Stimulated activated CD4-positive, alpha-beta T cell treated with anti-CD3 and anti-CD28 coated beads, Interleukin-1b, Interleukin-23, amount 100 ng/mL, for 24 hours (primary cell): ENCODE results near the gene FBXL20.
"Not testable (repeated sequence)": the region's sequence is repeated elsewhere in the genome, so short reads cannot be mapped to it uniquely, and the experiment has no call there.

Experiments used
- DNase-seq, 4 experiments: peaks; one replicate each; pipeline ENCODE4 v3.0.0-alpha.2; 2020; ENCODE audit warnings: low read depth in 4 of 4, low spot score in 1 of 4

The FBXL20 gene

DNA sequence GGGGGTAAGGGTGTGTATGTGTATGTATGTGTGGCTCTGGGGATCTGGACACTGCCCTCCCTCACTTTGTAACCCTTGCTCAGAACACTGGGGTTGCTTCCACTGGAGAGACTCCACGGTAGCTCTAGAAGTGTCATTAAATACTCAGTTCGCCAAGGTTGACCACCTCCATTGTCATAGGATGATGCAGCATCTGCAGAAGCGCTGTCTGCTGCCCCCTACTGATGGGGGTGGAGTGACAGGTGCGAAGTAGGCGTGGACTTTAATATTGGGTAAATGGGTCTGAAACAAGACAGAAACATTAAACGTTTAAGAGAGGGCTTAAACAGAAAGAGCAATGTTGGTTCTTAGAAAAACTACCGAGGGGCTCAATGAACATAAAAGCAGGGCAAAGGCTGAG is 140.1 kb downstream of the FBXL20 start:
- DNase-seq = no peak

DNA sequence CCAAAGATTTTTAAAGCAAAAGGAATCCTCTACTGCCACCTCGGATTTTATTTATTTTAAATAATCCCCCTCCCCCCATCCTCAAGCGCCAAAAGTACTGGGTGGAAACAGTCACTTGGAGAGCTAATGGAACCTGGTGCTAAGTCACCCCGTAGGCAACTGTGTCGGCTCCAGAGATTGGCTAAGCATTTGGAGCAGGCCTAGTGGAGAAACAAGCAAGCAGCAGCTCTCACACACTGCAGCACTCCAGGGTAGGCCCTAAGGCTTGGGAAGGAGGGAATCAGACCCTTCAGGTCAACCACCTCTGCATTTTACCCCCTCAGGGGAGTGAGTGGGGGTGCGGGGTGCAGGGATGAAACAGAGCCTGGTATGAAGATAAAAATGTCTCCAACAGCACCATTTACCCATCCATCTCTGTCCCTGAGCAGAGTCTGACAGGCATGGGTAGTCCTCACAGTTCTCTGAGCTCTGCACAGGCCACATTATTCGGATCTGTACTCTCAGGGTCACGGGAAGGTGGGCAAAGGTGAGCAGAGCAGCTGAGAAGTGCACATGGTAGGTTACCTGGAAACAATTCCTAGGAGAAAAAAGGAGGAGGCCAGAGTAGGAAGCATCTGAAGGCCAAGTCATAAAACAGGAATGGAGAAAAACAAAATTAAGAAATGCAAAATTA is 148.5 kb downstream of the FBXL20 start:
- DNase-seq = no peak

GRCh38 chr17:39251997-39252396 is 149.4 kb downstream of the FBXL20 start:
- no peak for DNase-seq

- DNase-seq = not testable (repeated sequence)
Observed at GRCh38 chr17:39250076-39250475, 151.3 kb downstream of the FBXL20 start.

GRCh38 chr17:39246274-39246673 is 155.2 kb downstream of the FBXL20 start:
- DNase-seq = no peak

GRCh38 chr17:39244600-39245570 is 156.5 kb downstream of the FBXL20 start:
- DNase-seq = peak; percentile 79 to 87 (median 82)

DNA sequence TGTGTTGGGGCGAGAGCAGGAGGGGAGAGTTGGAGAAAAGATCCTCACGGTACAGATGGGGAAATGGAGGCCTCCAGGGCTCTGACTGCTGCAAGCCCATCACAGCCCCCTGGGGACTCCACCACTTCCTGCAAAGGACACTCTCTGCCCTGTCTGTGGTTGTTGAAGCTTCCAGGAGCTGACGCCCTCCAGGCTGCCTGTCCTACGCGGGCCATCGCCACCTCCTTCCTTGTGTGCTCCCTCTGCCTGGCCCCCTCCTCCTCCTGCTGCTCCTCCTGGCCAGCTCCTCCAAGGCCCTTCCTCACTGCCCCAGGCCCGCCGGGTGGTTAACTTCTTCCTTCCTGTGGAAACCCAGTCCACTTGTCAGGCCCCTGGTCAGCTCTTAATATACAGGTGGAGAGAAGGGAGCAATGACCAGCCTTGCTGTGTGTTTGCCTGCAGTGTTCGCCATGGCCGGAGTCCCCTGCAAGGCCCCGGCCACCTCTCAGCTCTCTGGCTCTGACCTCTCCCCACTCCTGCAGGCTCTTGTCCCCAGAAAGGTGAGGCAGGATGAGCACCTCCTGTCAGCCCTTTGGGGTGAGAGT is 157.3 kb downstream of the FBXL20 start:
- DNase-seq = no peak

DNA sequence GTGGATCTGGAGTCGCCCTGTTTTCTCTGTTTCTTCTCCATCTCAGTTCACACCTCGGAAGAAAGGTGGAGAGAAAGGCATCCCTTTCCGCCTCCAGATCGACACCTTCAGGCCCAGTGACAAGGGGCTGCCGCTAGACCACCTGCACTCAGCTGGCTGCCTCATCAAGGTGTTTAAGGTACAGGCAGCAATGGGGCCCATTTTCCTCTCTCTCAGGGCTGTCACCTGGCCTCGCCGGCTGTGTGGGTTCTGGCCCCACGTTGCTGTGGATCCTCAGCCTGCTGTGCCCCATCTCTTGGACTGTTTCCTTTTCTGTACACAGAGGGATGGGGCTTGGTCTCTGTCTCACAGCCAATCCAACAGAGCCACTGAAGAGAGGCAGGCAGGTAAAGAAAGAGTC is 158.3 kb downstream of the FBXL20 start:
- DNase-seq = no peak

GRCh38 chr17:39240631-39241030 is 160.8 kb downstream of the FBXL20 start:
- DNase-seq = no peak

- DNase-seq = peak in 2 of 4 experiments; percentile 41 to 51
Observed at GRCh38 chr17:39239640-39240314, 161.6 kb downstream of the FBXL20 start.

GRCh38 chr17:39238311-39238972 is 163.0 kb downstream of the FBXL20 start:
- DNase-seq = peak; percentile 22 to 56 (median 36)

- no peak for DNase-seq
Observed at GRCh38 chr17:39237586-39237985, 163.8 kb downstream of the FBXL20 start.

DNA sequence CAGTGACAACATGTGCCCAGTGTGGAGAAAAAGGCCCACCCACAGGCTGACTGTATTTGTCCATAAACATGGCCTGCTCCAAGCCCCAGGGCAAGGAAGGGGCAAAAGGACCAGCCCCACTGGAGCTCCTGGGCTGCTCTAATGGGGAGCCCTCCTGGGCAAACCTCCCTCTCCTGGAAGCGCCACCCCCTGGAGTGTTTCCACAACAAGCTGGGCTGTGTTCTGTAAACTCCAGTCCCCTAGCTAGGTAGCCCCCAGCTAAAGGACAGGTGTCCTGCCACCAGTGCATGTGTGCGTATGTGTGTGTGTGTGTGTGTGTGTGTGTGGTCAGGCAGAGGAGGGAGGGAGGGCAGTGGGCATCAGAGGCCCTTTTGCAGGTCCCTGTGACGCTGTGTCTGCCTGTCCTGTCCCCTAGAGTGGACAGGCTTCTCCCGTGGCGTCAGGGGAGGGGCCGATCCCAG is 164.4 kb downstream of the FBXL20 start:
- no peak for DNase-seq

DNA sequence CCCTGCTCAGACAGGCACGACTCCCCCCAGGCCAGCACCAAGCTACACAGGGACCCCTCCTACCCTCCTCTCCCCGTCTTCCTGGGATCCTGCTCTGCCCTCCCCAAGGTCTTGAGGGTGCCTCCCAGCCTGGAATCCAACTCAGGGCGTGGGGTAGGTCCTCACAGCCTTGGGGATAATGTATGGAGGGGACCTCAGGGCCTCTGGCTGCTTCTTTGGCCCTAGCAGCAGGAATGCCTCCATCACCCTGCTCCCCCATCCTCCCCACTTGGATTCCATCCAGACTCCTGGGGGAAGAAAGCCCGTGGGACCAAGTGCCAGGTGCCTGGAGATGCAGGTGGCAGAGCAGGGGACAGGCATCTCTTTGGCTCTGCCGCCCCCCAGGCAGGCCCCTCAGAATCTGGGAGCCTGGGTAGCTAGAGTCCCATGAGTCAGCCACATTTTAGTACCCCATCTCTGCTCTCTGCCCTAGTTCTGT is 164.9 kb downstream of the FBXL20 start:
- no peak for DNase-seq

DNA sequence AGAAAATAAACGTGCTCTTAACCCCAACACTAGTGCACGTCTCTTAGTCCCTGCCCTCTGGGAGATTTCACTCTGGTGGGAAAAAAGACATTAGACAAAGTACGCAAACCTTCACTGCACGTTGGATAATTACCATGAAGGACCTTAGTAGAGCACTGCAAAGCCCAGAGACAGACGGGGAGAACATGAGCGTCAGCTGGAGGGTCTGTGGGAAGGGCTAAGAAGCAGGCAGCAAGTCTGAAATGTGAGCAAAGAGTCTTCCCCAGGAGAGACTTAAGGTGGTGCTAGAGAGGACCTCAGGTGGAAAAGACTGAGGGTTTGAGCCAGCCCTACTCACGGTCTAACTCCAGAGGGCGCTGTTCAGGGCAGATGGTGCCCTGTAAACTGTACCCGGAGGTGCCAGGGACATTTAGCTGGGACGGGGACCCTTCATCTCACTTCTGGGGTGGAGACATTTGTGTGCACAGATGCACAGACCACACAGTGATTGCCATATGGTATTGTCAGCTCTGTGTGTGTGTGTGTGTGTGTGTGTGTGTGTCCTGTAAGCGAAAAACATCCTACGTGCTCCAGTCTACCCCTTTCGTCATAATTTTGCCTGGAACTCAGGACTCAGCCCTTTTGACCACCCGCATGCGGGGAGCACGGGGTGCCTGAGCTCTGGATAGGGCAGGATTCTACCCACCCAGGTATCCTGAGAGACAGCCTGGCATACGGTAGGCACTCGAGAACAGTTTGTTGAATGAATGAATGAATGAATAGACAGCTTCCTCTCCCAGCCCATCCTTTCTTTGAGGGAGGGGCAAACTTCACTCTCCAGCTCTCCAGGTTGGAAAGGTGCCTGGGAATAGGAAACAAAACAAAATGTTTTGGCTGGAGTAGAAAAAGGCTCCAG is 165.6 kb downstream of the FBXL20 start:
- DNase-seq = no peak

- DNase-seq = peak in 2 of 4 experiments; percentile 19 to 26
Observed at GRCh38 chr17:39231591-39232551, 169.6 kb downstream of the FBXL20 start.

DNA sequence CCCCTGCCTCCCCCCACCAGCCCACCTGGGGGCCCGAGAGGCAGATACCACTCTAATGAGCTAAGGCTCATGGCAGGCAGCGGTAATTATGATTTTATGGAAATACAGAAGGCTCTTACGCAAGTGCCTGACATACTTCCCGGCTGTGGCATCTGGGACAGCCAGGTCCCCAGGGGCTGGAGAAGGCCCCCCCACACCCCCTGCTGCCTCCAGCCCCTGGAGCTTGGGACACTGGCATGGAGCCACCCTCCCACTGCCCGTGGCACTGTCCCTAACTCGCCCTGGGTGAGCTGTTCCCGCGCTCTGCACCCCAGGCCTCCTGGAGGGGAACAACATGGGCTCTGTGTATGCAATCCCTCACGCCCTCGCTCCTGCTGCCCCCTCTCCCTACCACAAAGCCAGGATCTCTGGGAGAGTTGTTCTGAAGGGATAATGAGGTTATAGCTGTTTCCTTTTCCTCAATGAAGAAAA is 170.3 kb downstream of the FBXL20 start:
- DNase-seq = no peak

GRCh38 chr17:39230361-39230760 is 171.1 kb downstream of the FBXL20 start:
- no peak for DNase-seq
